ENCODE data around the gene OR2H1.

OR2H1 gene

DNA sequence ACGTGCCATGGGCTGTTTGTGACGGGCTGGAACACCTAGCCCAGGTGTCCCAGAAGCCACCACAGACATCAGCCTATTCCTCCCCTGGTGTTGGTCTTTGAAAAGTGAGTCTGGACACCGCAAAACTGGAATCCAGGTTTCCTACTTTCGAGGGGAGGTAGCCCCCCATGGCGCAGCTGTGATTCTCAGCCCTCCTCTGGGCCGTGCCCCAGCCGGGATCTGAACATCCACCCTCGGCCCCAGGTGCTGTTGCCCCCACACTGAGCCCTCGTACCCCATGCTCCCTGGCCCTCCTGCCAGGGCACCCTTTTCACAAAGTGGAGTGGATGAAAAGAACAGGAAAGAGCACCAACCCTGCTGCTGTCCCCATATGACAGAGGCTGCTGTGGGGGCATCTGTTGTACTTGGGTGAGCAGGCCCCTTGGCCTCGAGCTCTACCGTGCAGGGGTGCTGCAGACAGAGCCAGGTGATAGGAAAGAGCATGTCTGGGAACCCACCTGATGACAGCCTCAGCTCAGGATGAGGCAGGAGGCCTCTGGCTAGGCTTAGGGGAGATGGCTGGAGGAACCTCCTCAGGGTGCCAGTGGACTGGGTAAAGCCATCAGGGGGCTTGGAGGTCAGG, 49.6 kb downstream of the OR2H1 start:
- Mint-ChIP-seq H3K27ac (no peak overlapping the region), H3K27me3 (ENCODE audit: low read depth, poor library complexity) (peaks cover 28% of the 10 kb centered on the region), H3K4me1 (peaks cover 5% of the 10 kb centered on the region), H3K4me3 (no peak overlapping the region), H3K9me3 (no peaks in the 10 kb centered on the region), H3K36me3 (ENCODE audit: low read depth) (no peaks in the 10 kb centered on the region)
- no peak for TF ChIP-seq CTCF (IDR thresholded peaks at IDR 0.05)
- DNase-seq: no peak

DNA sequence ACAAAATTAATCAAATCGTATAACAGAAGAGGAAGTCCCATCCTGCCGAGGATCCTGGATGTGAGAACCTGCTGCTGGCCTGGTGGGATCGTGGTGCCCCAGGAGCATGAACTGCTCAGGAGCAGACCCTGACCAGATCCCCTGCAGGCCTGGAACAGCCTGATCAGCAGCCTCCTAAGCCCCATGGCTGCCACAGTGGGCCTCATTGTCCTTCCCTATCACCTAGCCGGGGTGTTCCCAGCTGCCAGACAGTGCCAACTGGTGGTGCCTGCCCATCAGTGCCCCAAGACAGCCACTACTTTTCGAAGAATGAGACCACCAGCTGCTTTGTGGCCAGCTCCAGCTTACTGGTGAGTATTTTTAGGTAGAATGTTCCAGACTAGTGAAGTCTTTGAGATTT, 50.4 kb downstream of the OR2H1 start:
- peaks cover 5% of the 10 kb centered on the region for H3K4me1 Mint-ChIP-seq
- no peak overlapping the region for H3K27ac Mint-ChIP-seq
- H3K27me3 Mint-ChIP-seq (ENCODE audit: low read depth, poor library complexity): peaks cover 34% of the 10 kb centered on the region
- H3K4me3 Mint-ChIP-seq: no peak overlapping the region
- no peaks in the 10 kb centered on the region for H3K36me3 Mint-ChIP-seq (ENCODE audit: low read depth)
- no peak for TF ChIP-seq CTCF (IDR thresholded peaks at IDR 0.05)
- no peak for DNase-seq
- no peaks in the 10 kb centered on the region for H3K9me3 Mint-ChIP-seq

DNA sequence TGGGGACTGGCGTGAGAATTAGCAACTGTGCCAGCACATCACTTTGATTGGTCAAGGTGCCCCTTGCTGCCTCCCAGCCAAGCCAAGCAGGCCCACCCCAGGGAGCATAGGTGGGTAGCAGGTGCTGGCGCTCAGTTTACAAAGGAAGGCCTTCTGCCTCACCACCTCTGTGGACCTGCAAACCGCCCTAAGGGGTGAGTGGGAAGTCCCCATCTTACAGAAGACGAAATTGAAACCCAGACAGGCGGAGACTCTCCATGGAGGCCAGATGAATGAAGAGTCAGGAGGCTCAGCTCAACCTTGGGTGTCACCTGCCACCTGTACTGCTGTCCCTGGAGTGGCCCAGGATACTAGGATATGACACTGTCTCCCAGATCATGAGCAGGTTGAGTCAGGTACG, 52.3 kb downstream of the OR2H1 start:
- Mint-ChIP-seq H3K4me1 (no peaks in the 10 kb centered on the region), H3K4me3 (no peak overlapping the region), H3K27me3 (ENCODE audit: low read depth, poor library complexity) (peaks cover 30% of the 10 kb centered on the region), H3K9me3 (peaks cover 3% of the 10 kb centered on the region), H3K27ac (no peak overlapping the region), H3K36me3 (ENCODE audit: low read depth) (no peaks in the 10 kb centered on the region)
- DNase-seq: no peak
- no peak for TF ChIP-seq CTCF (IDR thresholded peaks at IDR 0.05)

DNA sequence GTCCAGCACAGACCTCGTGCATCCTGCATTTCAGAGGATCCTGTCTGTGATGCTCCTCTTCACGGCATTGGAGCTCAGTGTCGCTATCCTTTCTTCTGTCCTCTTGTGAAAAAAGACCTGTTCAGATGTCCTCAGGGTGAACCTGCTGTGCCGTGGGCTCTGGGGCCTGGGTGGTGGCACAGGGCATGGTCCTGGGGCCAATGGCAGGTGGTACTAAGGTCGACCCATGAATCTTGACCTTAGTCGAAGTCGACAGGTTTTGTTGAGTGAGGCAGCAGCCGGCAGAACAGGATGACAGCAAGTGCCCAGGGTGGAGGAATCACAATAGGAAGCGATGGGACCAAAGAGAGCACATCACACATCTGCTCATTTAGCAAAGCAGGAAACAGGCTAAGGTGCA, 52.8 kb downstream of the OR2H1 start:
- peaks cover 30% of the 10 kb centered on the region for H3K27me3 Mint-ChIP-seq (ENCODE audit: low read depth, poor library complexity)
- H3K27ac Mint-ChIP-seq: no peak overlapping the region
- H3K4me1 Mint-ChIP-seq: no peaks in the 10 kb centered on the region
- no peaks in the 10 kb centered on the region for H3K36me3 Mint-ChIP-seq (ENCODE audit: low read depth)
- no peak for DNase-seq
- no peak overlapping the region for H3K4me3 Mint-ChIP-seq
- TF ChIP-seq CTCF (IDR thresholded peaks at IDR 0.05): no peak
- H3K9me3 Mint-ChIP-seq: peaks cover 6% of the 10 kb centered on the region

GRCh38 chr6:29510202-29510601, 53.2 kb downstream of the OR2H1 start:
- Mint-ChIP-seq H3K4me3 (no peak overlapping the region), H3K9me3 (peaks cover 11% of the 10 kb centered on the region), H3K36me3 (ENCODE audit: low read depth) (no peaks in the 10 kb centered on the region), H3K27ac (no peak overlapping the region), H3K27me3 (ENCODE audit: low read depth, poor library complexity) (peaks cover 30% of the 10 kb centered on the region), H3K4me1 (no peaks in the 10 kb centered on the region)
- DNase-seq: no peak
- no peak for TF ChIP-seq CTCF (IDR thresholded peaks at IDR 0.05)

DNA sequence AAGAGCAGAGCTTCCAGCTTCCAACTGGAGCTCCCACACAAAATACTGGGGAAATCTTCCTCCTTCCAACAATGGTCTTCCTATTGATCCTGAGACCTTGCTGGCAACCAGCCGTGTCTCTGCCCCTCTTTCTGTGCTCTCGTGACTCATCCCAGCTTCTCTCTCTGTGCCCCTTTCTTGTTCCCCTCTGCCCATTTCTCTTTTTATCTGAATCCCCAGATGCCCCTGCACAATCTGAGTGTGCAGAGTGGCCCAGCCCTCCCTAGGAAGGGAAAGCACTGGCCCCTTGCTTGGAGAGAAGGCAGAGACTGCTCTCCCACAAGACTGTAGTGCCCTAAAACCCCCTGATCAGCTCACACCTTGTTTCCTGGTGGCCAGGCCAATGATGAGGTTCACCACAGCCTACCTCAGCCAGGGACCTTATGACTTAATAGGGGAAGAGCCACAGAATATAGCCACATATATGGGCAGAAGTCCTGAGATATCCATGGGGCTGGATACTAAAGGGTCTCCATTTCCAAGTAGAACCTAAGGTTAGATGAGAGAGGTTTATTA, 53.9 kb downstream of the OR2H1 start:
- Mint-ChIP-seq H3K36me3 (ENCODE audit: low read depth) (no peaks in the 10 kb centered on the region), H3K27me3 (ENCODE audit: low read depth, poor library complexity) (peaks cover 26% of the 10 kb centered on the region), H3K4me3 (no peak overlapping the region), H3K27ac (no peak overlapping the region), H3K9me3 (peaks cover 11% of the 10 kb centered on the region), H3K4me1 (peaks cover 1% of the 10 kb centered on the region)
- no peak for DNase-seq
- no peak for TF ChIP-seq CTCF (IDR thresholded peaks at IDR 0.05)

All from nephron progenitor cell (in vitro differentiated cells).